Upper lobe of left lung (tissue), 4 donors: ENCODE measurements around the gene ROBO1.

Source experiments
- CTCF ChIP-seq, 6 experiments: fragments of 450-650 bp in 4 of 6; fragments of 200-600 bp in 2 of 6; sonication (generic) in 2 of 6; IDR thresholded peaks; one replicate each; pipeline ENCODE4 v1.5.1; 2016 to 2019; ENCODE audit warnings: antibody characterized with exemption in 6 of 6
- EP300 ChIP-seq, 4 donors: sonication (generic); formaldehyde crosslinking; IDR thresholded peaks; one replicate each; pipeline ENCODE4 v1.5.1; 2017; ENCODE audit warnings: antibody characterized with exemption in 4 of 4, control low read depth in 2 of 4
- POLR2A ChIP-seq, 4 donors: fragments of 450-650 bp; IDR thresholded peaks; one replicate each; pipeline ENCODE4 v1.5.1; 2016 to 2017; ENCODE audit warnings: antibody characterized with exemption in 4 of 4, mild to moderate bottlenecking in 2 of 4
- POLR2AphosphoS5 ChIP-seq, 2 donors: sonication (generic); formaldehyde crosslinking; IDR thresholded peaks; one replicate each; pipeline ENCODE4 v1.5.1; 2017; ENCODE audit warnings: antibody characterized with exemption in 2 of 2

DNA sequence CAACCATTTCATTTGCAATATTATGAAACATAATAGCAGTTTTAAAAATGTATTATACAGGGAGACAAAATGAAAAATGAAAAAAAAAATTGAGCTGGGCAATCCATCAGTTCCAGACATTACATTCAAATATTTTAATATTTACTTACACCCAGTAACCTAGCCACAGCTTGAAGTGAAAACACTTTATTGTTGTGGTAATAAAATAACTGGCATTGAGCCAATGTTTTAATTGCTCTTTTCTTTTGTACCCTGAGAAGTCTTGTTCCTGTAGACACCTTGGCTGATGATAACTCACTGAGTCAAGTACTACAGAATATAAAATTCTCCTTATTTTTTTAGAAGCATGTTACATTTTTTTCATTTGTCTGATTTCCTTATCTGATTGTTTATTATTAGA, 180.6 kb downstream of the ROBO1 start:
- no peak for TF ChIP-seq CTCF (IDR thresholded peaks at IDR 0.05)
- TF ChIP-seq POLR2A (IDR thresholded peaks at IDR 0.05) = no peak
- TF ChIP-seq POLR2AphosphoS5 (IDR thresholded peaks at IDR 0.05) = no peak
- no peak for TF ChIP-seq EP300 (IDR thresholded peaks at IDR 0.05)
